Right lobe of liver (tissue), 6 donors: ENCODE data around the gene CAP2. TPM values are rescaled to one million over a fixed set of nuclear protein-coding genes. Genes with fewer than 3 reads are reported as not detected.

ENCODE experiments used
- ATAC-seq, 4 donors: fragments of 200-7000 bp; cut with Tn5 transposase; one replicate each; pipeline ENCODE4 v1.9.1; 2020; ENCODE audit warnings: mild to moderate bottlenecking in 4 of 4, moderate library complexity in 4 of 4
- DNase-seq, 3 donors: peaks; one replicate each; pipeline ENCODE4 v3.0.0-alpha.2; 2020
- H3K27ac ChIP-seq, 3 donors: fragments of 200-600 bp; one replicate each; pipeline ENCODE4 v1.8.0; 2022
- H3K27me3 ChIP-seq, 2 donors: fragments of 200-600 bp; one replicate each; pipeline ENCODE4 v1.8.0; 2022
- H3K36me3 ChIP-seq, 4 donors: fragments of 200-600 bp; sonication (generic) in 1 of 4; one replicate each; pipeline versions ENCODE4 v1.5.1 to v1.8.0; 2017 to 2022; ENCODE audit warnings: control low read depth in 1 of 4
- H3K4me1 ChIP-seq, 4 donors: fragments of 200-600 bp; sonication (generic) in 1 of 4; one replicate each; pipeline versions ENCODE4 v1.5.1 to v1.8.0; 2017 to 2022; ENCODE audit warnings: control low read depth in 1 of 4
- H3K4me3 ChIP-seq, 3 donors: fragments of 200-600 bp; one replicate each; pipeline ENCODE4 v1.8.0; 2022
- H3K9me3 ChIP-seq, 4 donors: fragments of 200-600 bp; sonication (generic) in 1 of 4; one replicate each; pipeline versions ENCODE4 v1.5.1 to v1.8.0; 2017 to 2022; ENCODE audit warnings: control low read depth in 1 of 4
- POLR2A ChIP-seq: fragments of 450-650 bp; IDR thresholded peaks from one replicate; pipeline ENCODE4 v1.6.1; 2017; ENCODE audit warnings: antibody characterized with exemption, mild to moderate bottlenecking
- WGBS: methylation state at CpG from one replicate; pipeline ENCODE4 v1.1.6; 2018; ENCODE audit warnings: low coverage, low lambda C conversion rate; ENCODE audit not compliant: insufficient coverage; ENCODE audit errors: missing lambda C conversion rate; 5-methylcytosine and 5-hydroxymethylcytosine counted together
- intact Hi-C, 2 donors: fragments of 100-400 bp; cut with DNase I; formaldehyde crosslinking; loops; one replicate each; pipeline versions ENCODE4 v1.11.2 to v1.14.1; 2022
- total RNA-seq, 6 experiments: library from RNA; depleted of rRNA in 2 of 6; stranded (reverse); fragments of >200 nt in 2 of 6; fragmentation: NEBNext Ultra II Directional in 3 of 6; extraction: Animal tissue kit (Norgen Biotek cat#: 25700) in 3 of 6; gene quantifications; one replicate each; pipeline versions ENCODE4 v1.1.0 to v1.2.4, GENCODE V29; 2016 to 2023
- TF ChIP-seq, protein P1 (sequence below), 4 donors: fragments of 200-600 bp in 3 of 4; fragments of 450-650 bp in 1 of 4; IDR thresholded peaks; one replicate each; pipeline versions ENCODE4 v1.5.1 to v1.8.0; 2016 to 2022; ENCODE audit warnings: antibody characterized with exemption in 4 of 4, mild to moderate bottlenecking in 2 of 4
- donor health status: DM: no; HTN: yes; CAD: no.
- donor health status: DM: no; HTN: no; CAD: no.
- donor health status: DM: no; HTN: no; CAD: no.
- donor health status: DM: no; HTN: yes; CAD: no.
- donor health status: DM: no; HTN: yes; CAD: no.

The CAP2 gene
- total RNA-seq, 6 experiments from 2014 or later, result 2.1 to 7.4 (median 6.1) TPM

DNA sequence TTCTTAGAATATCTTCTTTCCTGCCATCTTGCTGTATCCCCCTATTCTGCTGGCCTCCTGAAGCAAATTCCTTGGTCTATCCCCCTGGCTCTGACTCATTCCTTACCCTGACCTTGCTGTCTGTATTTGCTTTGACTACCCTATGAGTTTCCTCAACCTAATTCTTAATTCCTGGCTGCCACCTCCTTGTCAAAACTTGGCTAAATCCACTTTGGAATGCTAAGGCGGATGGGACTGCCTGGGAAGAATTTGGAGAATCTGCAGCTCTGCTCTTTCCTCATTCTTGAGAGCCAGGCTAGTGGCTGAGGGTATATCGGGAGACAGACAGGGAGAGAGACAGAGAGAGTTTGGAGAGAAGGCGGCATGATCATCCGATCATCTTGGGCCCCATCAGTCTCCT lies 24.4 kb downstream of the CAP2 start:
- no peaks in the 10 kb centered on the region for H3K36me3 ChIP-seq
- TF ChIP-seq POLR2A, result no peak
- TF ChIP-seq, protein P1, sequence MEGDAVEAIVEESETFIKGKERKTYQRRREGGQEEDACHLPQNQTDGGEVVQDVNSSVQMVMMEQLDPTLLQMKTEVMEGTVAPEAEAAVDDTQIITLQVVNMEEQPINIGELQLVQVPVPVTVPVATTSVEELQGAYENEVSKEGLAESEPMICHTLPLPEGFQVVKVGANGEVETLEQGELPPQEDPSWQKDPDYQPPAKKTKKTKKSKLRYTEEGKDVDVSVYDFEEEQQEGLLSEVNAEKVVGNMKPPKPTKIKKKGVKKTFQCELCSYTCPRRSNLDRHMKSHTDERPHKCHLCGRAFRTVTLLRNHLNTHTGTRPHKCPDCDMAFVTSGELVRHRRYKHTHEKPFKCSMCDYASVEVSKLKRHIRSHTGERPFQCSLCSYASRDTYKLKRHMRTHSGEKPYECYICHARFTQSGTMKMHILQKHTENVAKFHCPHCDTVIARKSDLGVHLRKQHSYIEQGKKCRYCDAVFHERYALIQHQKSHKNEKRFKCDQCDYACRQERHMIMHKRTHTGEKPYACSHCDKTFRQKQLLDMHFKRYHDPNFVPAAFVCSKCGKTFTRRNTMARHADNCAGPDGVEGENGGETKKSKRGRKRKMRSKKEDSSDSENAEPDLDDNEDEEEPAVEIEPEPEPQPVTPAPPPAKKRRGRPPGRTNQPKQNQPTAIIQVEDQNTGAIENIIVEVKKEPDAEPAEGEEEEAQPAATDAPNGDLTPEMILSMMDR (IDR thresholded peaks at IDR 0.05), result no peak
- no peaks in the 10 kb centered on the region for H3K9me3 ChIP-seq
- no peak overlapping the region for H3K27ac ChIP-seq
- H3K27me3 ChIP-seq, result no peaks in the 10 kb centered on the region
- no peak for DNase-seq
- H3K4me3 ChIP-seq, result no peak overlapping the region
- 64% methylated on average over 4 of the region's 4 CpGs for WGBS
- intact Hi-C loops, result no loop called here
- no peaks in the 10 kb centered on the region for H3K4me1 ChIP-seq
- no peak for ATAC-seq

DNA sequence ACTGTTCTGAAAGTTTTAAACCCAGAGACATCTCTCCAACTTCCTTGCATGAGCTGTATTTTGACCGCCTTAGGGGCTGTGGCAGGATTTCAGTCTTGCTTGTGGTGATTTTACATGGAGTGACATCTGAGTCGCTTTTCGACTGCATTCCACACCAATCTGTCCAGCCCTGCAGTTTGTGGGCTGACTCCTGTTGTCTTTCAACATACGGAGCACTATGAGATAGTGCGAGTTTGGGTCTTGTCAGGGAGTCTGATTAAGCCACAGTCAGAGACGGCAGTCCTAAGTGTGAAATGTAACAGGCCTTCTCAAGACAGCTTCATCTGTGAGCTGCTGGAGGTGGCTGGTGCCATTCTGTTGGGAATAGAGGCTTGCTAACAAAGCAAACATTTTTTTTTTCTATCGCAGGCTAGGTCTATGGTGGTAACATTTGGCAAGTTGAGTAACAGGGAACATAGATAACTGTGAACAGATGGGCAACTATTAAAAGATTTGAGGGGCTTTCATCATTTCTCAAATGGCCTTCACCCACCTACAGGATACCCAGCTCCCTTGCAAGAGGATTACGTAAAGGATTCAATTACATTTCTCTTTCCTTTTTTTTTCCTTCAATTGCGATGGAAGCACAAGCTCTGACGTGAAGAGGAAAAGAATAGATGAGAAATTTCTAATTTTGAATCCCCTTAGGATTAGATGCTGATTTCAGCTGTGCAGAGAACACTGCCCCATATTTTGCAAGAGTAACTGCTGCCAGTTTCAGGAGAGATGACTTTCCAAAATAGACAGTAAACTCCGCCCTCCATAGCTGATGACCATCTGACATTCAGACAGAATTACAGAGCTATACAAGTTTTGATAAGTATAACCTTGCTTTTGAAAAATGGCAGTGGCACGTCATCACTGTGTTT lies 25.1 kb downstream of the CAP2 start:
- WGBS, result 67% methylated on average over 12 of the region's 12 CpGs
- Histone ChIP-seq H3K9me3 (no peaks in the 10 kb centered on the region), H3K27me3 (no peaks in the 10 kb centered on the region), H3K4me1 (no peaks in the 10 kb centered on the region), H3K36me3 (no peaks in the 10 kb centered on the region), H3K4me3 (no peak overlapping the region), H3K27ac (no peak overlapping the region)
- no peak for TF ChIP-seq POLR2A
- DNase-seq, result no peak
- peak in 1 of 4 donors; percentile 32 for ATAC-seq
- intact Hi-C loops, result no loop called here

DNA sequence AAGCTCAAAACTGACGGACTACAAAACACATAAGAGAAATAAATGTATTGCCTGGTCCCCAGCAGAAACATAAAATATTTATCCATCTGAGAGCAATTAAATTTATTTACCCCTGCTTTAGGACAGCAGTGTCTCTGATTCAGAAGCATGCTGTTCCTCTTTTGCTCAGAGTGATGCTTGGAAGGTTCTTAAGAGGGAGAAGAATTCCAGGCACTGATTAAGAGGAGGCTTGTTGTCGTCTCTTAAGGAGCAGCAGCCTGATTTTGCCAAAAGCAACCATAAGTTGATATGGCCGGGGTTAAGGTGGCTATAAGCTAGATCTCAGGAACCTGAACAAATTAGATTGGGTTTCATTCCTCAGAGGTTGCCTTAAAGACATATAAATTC lies 25.8 kb downstream of the CAP2 start:
- no peak overlapping the region for H3K27ac ChIP-seq
- 60% methylated on average over 3 of the region's 3 CpGs for WGBS
- intact Hi-C loops, result no loop called here

DNA sequence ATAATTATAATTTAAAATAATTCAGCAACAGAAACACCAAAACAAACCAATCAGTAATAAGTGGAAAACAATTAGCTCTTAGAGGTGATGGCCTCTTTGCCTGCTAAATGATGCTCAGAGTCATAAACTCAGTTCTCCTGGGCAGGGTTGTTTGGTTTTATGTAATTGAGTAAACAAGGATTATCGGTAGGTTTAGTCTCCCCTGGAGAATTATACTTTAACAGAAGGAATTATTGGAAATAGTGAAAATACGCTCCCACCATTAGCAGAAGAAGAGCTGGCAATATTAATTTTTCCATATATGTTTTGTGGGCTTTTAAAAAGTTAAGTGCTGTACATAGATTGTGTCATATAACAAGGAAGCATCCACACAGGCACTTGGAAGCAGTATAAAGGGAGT lies 27.0 kb downstream of the CAP2 start:
- no peak for TF ChIP-seq POLR2A
- TF ChIP-seq, protein P1 (IDR thresholded peaks at IDR 0.05), result no peak
- intact Hi-C loops, result no loop called here
- Histone ChIP-seq H3K27ac (no peak overlapping the region), H3K4me3 (no peak overlapping the region), H3K36me3 (no peaks in the 10 kb centered on the region), H3K9me3 (no peaks in the 10 kb centered on the region), H3K4me1 (no peaks in the 10 kb centered on the region), H3K27me3 (no peaks in the 10 kb centered on the region)
- no peak for DNase-seq
- ATAC-seq, result no peak
- 60% methylated on average over 2 of the region's 2 CpGs for WGBS

More for the DNA sequence above, 25.8 kb downstream of the CAP2 start:
- no peaks in the 10 kb centered on the region for H3K9me3 ChIP-seq
- H3K27me3 ChIP-seq, result no peaks in the 10 kb centered on the region
- ATAC-seq (no peak), DNase-seq (no peak)
- no peaks in the 10 kb centered on the region for H3K4me1 ChIP-seq
- TF ChIP-seq, protein P1 (IDR thresholded peaks at IDR 0.05), result no peak
- no peak for TF ChIP-seq POLR2A
- no peaks in the 10 kb centered on the region for H3K36me3 ChIP-seq
- no peak overlapping the region for H3K4me3 ChIP-seq

DNA sequence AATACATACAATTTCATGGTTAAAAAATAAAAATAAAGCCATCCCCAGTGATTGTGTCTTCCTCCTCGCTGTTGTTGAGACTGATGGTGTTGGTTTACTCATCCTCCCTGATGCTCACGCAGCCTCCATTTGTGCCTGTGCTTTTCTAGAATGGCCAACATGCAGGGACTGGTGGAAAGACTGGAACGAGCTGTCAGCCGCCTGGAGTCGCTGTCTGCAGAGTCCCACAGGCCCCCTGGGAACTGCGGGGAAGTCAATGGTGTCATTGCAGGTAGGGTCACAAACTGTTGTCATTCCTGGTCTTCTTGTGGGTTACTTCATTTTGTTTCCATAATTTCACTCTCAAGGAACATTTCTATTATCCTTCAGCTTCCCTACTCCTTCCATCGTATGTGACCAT lies 28.0 kb downstream of the CAP2 start:
- Histone ChIP-seq H3K9me3 (no peaks in the 10 kb centered on the region), H3K4me1 (no peaks in the 10 kb centered on the region), H3K27ac (no peak overlapping the region), H3K27me3 (no peaks in the 10 kb centered on the region), H3K36me3 (no peaks in the 10 kb centered on the region), H3K4me3 (no peak overlapping the region)
- WGBS, result 90% methylated on average over 4 of the region's 7 CpGs
- no peak for TF ChIP-seq POLR2A
- TF ChIP-seq, protein P1 (IDR thresholded peaks at IDR 0.05), result no peak
- ATAC-seq (no peak), DNase-seq (no peak)
- intact Hi-C loops, result no loop called here
